OCI-LY3 (cell line): Measurements from ENCODE around the gene EDA.

Experiments used
- CTCF ChIP-seq: fragments of 200-600, 300-600 bp; sonication (generic); IDR thresholded peaks from 2 replicates; pipeline ENCODE4 v1.5.1; 2014; ENCODE audit warnings: antibody characterized with exemption, low read length, low read depth
- EZH2phosphoT487 ChIP-seq: fragments of 200-600 bp; shearing (Covaris generic); IDR thresholded peaks from 2 replicates; pipeline ENCODE4 v1.6.1; 2018; ENCODE audit warnings: antibody characterized with exemption, mixed run types, low read depth

GRCh38 chrX:70001269-70001668 lies 385.4 kb downstream of the EDA start:
- TF ChIP-seq CTCF (no peak), EZH2phosphoT487 (no peak)
